A375 (cell line): ENCODE results near the gene ARGFX. TPM values are rescaled to one million over a fixed set of nuclear protein-coding genes. Genes with fewer than 3 reads are reported as not detected.

Source experiments
- total RNA-seq: library from RNA; depleted of rRNA; stranded (reverse); fragments of >200 nt; shearing (Covaris generic); gene quantifications from 2 replicates; pipeline ENCODE4 v1.2.3, GENCODE V29; 2014; rRNA removed

ARGFX gene
- total RNA-seq: not detected in 2 replicates

DNA sequence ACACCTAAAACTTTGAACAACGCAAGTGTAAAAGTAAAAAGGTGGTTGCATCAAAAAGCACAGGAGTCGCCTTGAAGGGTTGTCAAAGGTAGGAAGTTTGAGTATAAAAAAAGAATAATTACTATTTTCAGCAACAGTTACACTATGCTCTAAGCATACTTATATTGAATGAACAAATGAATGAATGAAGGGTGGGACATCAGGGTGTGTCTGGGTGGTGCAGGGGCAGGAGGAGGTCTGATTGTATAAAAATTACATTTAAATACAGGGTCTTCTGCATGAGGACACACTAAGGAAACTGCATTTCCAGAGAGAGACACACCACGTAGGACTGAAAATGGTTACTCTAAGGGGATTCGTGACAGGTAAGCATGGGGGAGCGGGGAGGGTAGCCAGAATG is at the start of gene ARGFX:
Gene ARGFX, plus strand, starts transcription at position 301 of the 400 bp plus-strand sequence. CDS start 2,765 bp downstream, outside the sequence.

DNA sequence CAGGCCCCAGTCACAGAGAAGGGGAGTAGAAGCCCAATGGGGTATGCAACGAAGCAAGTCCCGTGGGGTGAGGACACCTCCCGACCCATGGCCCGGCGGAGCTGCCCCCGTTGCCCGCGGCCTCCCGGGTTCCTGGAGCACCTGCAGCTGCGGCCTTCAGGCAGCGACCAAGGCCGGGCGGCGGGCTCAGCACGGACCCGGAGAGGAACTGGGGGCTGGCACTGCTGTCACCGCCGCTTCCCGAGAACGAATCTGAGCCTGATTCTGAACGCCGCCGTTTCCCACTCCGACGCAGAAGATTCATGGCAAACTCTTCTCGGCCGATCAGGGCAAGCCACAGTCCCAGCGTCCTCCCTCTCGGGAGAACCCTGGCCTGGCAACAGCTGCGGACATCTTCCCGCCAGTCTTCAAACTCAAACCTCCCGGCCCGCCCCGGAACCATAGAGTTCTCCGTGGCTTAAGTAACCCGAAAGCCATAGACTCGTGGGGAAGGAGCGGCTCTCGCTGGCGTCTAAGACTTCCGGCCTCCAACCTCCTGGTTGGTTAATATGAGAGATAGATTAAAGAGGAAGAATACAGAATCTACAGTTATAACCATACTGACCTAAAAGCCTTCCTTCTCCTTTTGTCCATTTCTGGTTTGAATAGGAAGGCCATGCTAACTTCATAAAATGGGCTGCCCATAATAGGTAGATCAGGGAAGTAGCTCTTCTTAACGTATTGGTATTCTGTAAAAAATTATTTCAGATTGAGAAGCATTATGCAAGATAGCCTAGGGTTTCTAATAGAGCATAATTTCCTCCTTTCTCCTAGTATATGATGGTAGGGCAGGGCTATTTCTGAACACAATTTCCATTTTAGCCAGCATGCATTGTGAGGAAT is 21.9 kb upstream of the ARGFX start, which contains the start of gene POLQ:
Gene POLQ, minus strand, starts transcription at position 415 of the 882 bp plus-strand sequence. Its CDS starts 111 bp downstream, at position 304.

DNA sequence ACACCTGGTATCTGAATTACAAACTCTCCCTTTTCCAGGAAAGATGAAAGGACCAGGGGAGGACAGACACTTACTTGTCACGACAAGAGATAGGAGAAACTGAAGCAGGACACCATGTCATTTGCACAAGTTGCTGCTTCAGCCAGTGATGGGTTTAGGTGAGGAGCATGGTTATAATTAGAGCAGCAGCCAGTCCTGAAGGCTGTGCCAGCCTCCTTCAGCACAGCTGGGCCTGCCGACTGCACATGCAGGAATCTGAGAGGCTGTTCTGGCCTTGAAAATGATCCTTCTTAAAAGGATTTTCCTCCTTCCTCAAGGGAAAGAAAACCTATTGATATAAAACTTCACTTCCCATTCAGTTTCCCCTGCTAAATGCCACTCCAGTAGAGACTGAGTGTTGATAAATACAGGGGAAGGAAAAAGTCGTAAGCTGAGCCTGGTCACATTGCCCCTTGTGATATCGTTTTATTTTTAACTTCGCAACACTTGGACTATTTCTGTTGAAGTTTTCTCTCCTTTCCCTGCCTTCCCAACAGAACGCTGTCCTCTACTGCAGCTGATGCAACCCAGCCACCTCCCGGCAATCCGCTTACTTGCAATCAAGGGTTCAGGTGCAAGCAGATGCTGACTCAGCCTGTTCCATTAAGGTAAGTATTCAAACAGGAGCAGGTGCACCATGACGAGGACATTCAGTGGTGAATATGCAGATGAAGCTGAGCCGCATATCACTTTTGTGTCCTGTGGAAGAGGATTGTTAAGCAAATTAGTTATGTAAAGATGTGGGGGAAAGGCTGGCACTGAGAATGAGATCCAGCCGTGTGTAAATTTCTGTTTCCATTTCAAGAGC is 25.3 kb downstream of the ARGFX start, which contains the start of gene FBXO40:
Gene FBXO40, plus strand, starts transcription at position 524 of the 847 bp plus-strand sequence. CDS start 27,197 bp downstream, outside the sequence.

Other genes with a start within 250 kb of the ARGFX start
- gene POLQ, start 22.0 kb upstream of the ARGFX start, total RNA-seq: 10.4 and 13.3 TPM in 2 replicates
- not detected in 2 replicates for gene FBXO40, start 25.4 kb downstream of the ARGFX start, total RNA-seq
- 0.45 TPM in 1 of 2 replicates, not detected in the other for gene HCLS1, start 93.0 kb downstream of the ARGFX start, total RNA-seq
- gene GOLGB1, start 181.8 kb downstream of the ARGFX start, total RNA-seq: 36.6 and 38.9 TPM in 2 replicates